GM18508 (cell line): ENCODE data around the gene MAPK4.
"Not testable (repeated sequence)": the region's sequence is repeated elsewhere in the genome, so short reads cannot be mapped to it uniquely, and the experiment has no call there.

Experiments
- ATAC-seq: cut with Tn5 transposase; IDR thresholded peaks from one replicate; pipeline ENCODE4 v1.9.1; 2021; ENCODE audit warnings: moderate number of reproducible peaks; ENCODE audit not compliant: insufficient read depth, unreplicated experiment

The MAPK4 gene

GRCh38 chr18:50573196-50573595, 13.3 kb downstream of the MAPK4 start:
- not testable (repeated sequence) for ATAC-seq

DNA sequence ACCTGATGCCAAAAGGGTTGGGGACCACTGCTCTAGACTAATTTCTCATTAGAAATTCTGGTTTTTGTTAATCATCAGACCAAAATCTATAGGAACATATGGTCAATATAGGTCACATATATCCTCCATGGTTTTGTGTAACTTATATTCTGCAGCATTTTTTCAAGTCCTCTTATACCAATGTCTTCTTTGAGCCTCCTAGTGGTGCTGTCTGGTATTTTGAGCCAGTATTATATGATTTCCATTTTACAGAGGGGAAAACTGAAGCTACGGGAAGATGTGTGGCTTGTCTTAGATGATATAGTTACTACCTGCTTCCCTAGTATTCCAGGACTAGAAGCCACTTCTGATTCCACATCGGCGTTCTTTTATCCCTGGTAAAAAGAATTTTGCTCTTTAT, 13.8 kb downstream of the MAPK4 start:
- ATAC-seq: no peak

GRCh38 chr18:50578030-50578429, 18.1 kb downstream of the MAPK4 start:
- no peak for ATAC-seq

- ATAC-seq: no peak
Observed at GRCh38 chr18:50578651-50579050, 18.8 kb downstream of the MAPK4 start.

- ATAC-seq: no peak
Observed at GRCh38 chr18:50579061-50579774, 19.3 kb downstream of the MAPK4 start.

- ATAC-seq: no peak
Observed at GRCh38 chr18:50581517-50581916, 21.6 kb downstream of the MAPK4 start.

DNA sequence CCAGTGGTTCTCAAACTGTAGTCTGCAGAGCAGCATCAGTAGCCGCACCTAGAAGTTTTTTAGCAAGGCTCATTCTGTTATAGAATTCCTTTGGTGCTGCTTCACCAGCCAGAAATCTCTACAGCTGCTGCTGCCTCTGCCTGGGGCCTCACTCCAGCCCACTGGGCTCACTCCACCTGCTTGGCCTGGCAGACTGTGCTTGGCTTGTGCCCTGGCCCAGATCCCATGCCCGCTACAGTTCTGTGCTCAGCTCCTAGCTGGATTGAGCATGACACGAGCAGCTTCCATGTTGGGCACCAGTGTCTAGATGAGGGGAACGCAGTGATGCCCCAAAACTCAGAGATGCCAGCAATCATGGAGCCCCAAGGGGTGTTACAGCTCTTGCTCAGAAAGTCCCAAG, 22.6 kb downstream of the MAPK4 start:
- ATAC-seq: no peak

GRCh38 chr18:50586710-50587109, 26.8 kb downstream of the MAPK4 start:
- ATAC-seq: no peak

- ATAC-seq: no peak
Observed at GRCh38 chr18:50590593-50590992, 30.7 kb downstream of the MAPK4 start.

- no peak for ATAC-seq
Observed at GRCh38 chr18:50594012-50594411, 34.1 kb downstream of the MAPK4 start.

- no peak for ATAC-seq
Observed at GRCh38 chr18:50594942-50595341, 35.1 kb downstream of the MAPK4 start.

- no peak for ATAC-seq
Observed at GRCh38 chr18:50602466-50602865, 42.6 kb downstream of the MAPK4 start.

DNA sequence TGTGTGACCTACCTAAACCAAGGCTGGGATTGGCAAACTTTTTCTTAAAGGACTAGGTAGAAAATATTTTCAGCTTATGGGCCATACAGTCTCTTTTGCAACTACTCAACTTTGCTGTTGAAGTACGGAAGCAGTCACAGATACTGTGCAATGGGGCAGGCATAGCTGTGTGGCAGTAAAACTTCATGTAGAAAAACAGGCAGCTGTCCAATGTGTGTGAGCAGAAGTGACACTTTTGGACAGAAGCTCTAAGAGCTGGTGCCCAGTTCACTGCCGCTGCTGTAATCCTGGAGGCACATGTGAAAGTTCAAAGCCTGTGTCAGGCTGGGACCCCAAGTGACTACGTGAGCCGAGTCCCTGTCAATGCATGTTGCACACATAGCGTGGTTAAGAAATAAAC, 46.7 kb downstream of the MAPK4 start:
- no peak for ATAC-seq

GRCh38 chr18:50607378-50607926, 47.6 kb downstream of the MAPK4 start:
- ATAC-seq: no peak

DNA sequence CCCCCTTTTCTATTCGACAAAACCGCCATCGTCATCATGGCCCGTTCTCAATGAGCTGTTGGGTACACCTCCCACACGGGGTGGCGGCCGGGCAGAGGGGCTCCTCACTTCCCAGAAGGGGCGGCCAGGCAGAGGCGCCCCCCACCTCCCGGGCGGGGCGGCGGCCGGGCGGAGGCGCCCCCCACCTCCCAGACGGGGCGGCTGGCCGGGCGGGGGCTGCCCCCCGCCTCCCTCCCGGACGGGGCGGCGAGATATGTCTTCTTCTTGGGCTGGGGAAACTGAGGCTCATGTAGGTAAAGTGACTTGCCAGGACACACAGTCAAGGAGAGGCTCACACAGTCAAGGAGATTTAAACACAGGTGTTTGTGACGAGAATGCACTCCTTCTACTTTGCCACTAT, 49.3 kb downstream of the MAPK4 start:
- ATAC-seq: not testable (repeated sequence)

DNA sequence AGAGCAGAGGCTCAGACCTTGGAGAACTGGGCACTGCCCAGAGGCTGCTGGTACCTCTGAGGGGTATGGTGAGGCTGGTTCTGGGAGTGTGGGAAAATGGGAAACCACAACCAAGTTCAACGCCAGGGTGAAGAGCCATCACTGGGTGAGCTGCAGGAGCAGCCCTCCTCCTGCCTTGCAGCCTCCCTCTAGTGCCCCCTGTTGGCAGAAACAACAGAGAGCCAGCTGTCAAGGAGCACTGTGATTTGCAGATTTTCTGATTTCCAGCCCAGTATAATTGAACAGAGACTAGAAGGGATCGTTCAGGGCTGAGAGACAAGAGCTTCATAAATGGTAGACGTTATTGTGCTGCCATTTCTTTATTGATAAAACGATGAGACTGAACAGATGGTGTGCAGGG, 50.5 kb downstream of the MAPK4 start:
- no peak for ATAC-seq

GRCh38 chr18:50611529-50611941, 51.6 kb downstream of the MAPK4 start:
- no peak for ATAC-seq

GRCh38 chr18:50614838-50615237, 55.0 kb downstream of the MAPK4 start:
- ATAC-seq: no peak

DNA sequence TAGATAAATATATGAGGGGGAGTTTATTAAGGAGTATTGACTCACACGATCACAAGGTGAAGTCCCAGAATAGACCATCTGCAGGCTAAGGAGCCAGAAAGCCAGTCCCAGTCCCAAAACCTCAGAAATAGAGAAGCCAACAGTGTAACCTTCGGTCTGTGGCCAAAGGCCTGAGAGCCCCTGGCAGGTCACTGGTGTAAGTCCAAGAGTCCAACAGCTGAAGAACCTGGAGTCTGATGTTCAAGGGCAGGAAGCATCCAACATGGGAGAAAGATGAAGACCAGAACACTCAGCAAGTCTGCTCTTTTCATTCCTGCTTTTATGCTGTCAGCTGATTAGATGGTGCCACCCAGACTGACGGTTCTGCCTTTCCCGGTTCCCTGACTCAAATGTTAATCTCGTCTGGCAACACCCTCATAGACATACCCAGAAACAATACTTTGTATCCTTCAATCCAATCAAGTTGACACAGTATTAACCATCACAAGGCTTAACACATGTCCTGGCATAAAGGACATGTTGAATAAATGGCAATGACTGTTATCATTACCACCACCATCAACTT, 56.7 kb downstream of the MAPK4 start:
- no peak for ATAC-seq

GRCh38 chr18:50619861-50620275, 60.0 kb downstream of the MAPK4 start:
- no peak for ATAC-seq

DNA sequence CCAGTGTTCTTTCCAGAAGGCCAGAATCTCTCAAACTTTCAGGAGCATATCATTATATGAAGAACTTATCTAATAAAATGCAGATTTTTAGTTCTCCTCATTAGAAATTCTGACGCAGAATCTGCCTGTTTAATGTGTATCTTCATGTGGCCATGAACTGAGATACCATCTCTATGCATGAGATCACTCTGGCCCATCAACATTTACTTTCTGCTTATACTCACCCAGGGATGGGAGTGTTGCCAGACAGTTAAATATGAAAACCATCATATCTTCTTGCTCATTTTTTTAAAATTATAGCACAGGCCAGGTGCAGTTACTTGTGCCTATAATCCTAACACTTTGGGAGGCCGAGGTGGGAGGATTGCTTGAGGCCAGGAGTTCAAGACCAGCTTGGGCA, 60.4 kb downstream of the MAPK4 start:
- no peak for ATAC-seq

GRCh38 chr18:50621366-50621765, 61.5 kb downstream of the MAPK4 start:
- ATAC-seq: no peak
